Skin of body (tissue), 2 donors: ENCODE measurements around the gene BAG3. TPM values are rescaled to one million over a fixed set of nuclear protein-coding genes. Genes with fewer than 3 reads are reported as not detected.

Experiments
- DNase-seq: peaks from one replicate; lab custom pipeline; 2025; lab: John Stamatoyannopoulos, UW
- total RNA-seq: library from RNA; depleted of rRNA; stranded (reverse); fragments of >200 nt; gene quantifications from one replicate; pipeline ENCODE4 v1.2.3, GENCODE V29; 2014

BAG3 gene
- total RNA-seq, 1 donor from 2014 or later = 11.6 TPM

DNA sequence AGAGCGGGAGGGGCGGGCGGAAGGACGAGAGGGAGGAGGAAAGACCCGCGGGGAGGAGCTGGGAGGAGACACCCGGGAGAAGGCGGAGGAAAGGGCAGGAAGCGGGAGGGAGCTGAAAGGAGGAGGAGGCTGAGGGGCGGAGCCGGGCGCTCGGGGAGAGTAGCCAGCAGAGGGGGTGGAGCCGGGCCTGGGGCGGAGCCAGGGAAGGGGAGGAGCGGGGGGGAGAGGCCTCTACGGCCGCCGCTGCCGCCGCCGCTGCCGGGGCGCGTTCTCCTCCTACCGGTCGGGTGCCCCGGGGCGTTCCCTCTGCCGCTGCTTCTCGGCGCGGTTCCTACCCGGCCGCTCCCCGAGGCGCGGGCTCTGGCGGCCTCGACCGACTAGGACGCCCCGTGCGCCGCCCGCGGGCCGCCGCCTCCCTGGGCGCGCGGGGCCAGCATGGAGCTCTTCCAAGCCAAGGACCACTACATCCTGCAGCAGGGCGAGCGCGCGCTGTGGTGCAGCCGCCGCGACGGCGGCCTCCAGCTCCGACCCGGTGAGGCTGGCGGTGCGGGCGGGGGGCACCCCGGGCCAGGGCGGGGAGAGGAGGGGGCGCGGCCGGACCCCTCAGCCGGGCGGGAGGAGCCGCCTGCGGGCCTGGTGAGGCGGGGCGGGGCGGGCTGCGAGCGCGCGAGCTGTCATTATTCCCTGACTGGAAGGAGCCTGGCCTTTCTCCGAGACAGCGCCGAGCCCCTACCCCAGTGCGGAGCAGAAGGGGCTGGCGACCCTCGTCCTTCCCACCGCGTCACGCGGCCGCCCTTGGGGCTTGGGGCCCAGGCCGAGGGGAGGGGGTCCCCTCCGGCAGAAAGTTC is 74.9 kb downstream of the BAG3 start, which contains the start of gene INPP5F:
Gene INPP5F, plus strand, starts transcription at position 223 of the 848 bp plus-strand sequence. Its CDS starts 213 bp downstream, at position 436.
- peak; percentile 96 for DNase-seq

DNA sequence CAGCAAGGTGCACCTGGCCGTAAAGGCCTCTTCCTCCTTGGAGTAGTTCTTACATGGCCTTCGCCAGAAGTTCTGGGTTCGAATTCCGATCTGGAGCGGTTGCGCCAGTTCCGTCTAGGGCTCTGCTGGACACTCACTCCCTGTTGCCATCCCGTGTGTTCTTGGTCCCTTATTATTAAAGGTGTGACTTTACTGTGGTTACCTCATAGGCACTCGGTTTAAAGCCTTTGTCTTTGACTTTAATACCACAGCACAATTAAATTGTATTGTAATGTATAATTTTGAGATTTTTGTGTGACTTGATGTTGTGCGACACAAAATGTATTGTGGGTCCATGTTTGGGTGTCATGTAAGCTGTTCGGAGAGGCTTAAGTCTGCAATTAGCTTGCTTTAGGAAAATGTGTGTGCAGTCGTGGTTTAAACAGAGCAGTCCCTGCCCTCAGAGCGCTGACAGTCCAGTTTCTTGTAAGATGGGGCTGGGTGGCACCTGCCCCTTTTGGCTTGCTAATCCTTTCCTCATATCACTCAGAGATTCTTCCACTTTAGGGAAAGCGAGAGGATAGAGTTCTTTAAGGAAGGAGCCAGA is 75.6 kb downstream of the BAG3 start:
- DNase-seq = no peak

Other genes with a start within 250 kb of the BAG3 start
- gene RGS10, start 108.7 kb upstream of the BAG3 start, total RNA-seq = 34.0 TPM
- gene TIAL1, start 54.4 kb upstream of the BAG3 start, total RNA-seq = 97.7 TPM
- 23.3 TPM for gene INPP5F, start 74.7 kb downstream of the BAG3 start, total RNA-seq
- 39.3 TPM for gene MCMBP, start 221.5 kb downstream of the BAG3 start, total RNA-seq
- gene SEC23IP, start 241.3 kb downstream of the BAG3 start, total RNA-seq = 17.1 TPM